ENCODE data around the gene DOCK6. TPM values are rescaled to one million over a fixed set of nuclear protein-coding genes. Genes with fewer than 3 reads are reported as not detected.
A peak's percentile ranks its signal among the peaks of the same experiment; 100 is the strongest.

The DOCK6 gene
- total RNA-seq, 1 experiment from 2014 or later = 54.8 TPM

DNA sequence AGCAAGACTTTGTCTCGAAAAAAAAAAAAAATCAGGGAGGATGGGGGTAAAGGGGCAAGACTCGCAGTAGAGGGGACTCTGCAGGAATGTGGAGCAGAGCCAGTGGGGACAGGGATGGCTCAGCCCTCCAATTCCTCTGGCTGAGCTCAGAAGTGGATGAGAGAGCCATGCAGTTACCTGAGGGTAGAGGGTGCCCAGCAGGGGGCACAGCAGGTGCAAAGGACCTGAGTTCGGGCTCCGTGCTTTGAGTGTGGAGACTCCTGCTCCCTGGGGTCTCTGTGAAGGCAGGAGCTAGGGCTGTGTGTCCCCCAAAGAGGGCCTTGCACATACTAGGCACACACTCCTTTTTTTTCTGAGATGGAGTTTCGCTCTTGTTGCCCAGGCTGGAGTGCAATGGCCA is 7.7 kb downstream of the DOCK6 start:
- H3K9me3 Mint-ChIP-seq (ENCODE audit: low read depth, unreplicated experiment) = no peaks in the 10 kb centered on the region
- no peaks in the 10 kb centered on the region for H3K4me1 Mint-ChIP-seq (ENCODE audit: low read depth, unreplicated experiment)
- TF ChIP-seq, protein P1, sequence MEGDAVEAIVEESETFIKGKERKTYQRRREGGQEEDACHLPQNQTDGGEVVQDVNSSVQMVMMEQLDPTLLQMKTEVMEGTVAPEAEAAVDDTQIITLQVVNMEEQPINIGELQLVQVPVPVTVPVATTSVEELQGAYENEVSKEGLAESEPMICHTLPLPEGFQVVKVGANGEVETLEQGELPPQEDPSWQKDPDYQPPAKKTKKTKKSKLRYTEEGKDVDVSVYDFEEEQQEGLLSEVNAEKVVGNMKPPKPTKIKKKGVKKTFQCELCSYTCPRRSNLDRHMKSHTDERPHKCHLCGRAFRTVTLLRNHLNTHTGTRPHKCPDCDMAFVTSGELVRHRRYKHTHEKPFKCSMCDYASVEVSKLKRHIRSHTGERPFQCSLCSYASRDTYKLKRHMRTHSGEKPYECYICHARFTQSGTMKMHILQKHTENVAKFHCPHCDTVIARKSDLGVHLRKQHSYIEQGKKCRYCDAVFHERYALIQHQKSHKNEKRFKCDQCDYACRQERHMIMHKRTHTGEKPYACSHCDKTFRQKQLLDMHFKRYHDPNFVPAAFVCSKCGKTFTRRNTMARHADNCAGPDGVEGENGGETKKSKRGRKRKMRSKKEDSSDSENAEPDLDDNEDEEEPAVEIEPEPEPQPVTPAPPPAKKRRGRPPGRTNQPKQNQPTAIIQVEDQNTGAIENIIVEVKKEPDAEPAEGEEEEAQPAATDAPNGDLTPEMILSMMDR (IDR thresholded peaks at IDR 0.05; ENCODE audit: unreplicated experiment) = no peak
- intact Hi-C loops (cut with micrococcal nuclease; ENCODE audit: unreplicated experiment) = no loop called here
- no peak for DNase-seq
- H3K36me3 Mint-ChIP-seq (ENCODE audit: insufficient read depth, unreplicated experiment) = no peaks in the 10 kb centered on the region
- no peaks in the 10 kb centered on the region for H3K27me3 Mint-ChIP-seq (ENCODE audit: unreplicated experiment)
- no TSS peak for BruUV-seq (replicated peaks)
- H3K4me3 Mint-ChIP-seq (ENCODE audit: low read depth, unreplicated experiment) = no peak overlapping the region
- CTCF ChIA-PET = interaction anchor here (0.7 to 1.9 kb wide), 2 partner anchors 10 to 68 kb away, joined by 3 to 5 read pairs; no protein-coding TSS in a partner anchor
- no peak overlapping the region for H3K27ac Mint-ChIP-seq (ENCODE audit: unreplicated experiment)

DNA sequence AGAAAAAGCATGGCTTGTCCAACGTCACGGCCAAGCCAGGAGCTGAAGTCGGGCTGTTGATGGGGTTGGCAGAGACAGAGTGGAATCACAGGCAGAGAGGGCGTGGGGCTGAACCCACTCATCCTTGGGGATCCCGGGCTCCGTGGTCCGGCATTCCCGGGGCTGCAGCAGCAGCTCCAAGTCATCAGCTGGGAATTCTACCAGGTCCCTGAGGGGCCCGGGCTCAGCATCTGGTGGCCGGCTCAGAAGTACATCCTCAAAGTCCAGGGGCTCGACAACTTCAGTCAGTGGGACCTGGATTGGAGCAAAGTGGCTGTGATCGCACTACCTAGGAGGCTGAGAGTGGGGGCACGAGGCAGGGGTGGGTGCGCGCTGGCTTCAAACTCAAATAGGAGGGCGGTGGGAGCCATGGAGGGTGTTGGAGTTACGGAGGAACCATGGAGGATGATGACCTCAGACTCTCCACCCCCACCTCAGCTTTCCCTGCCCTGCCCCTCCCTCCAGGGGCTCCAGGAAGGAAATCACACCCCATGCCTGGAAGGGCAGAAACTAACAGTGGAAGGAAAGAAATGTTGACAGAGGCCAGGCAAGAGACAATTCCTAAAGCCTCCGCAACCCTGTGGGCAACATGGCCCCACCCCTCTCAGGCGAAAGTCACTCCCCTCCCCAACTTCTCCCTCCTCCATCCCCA is 9.5 kb downstream of the DOCK6 start:
- Mint-ChIP-seq H3K9me3 (ENCODE audit: low read depth, unreplicated experiment) (no peaks in the 10 kb centered on the region), H3K27ac (ENCODE audit: unreplicated experiment) (no peak overlapping the region), H3K36me3 (ENCODE audit: insufficient read depth, unreplicated experiment) (no peaks in the 10 kb centered on the region), H3K4me3 (ENCODE audit: low read depth, unreplicated experiment) (no peak overlapping the region), H3K4me1 (ENCODE audit: low read depth, unreplicated experiment) (no peaks in the 10 kb centered on the region), H3K27me3 (ENCODE audit: unreplicated experiment) (no peaks in the 10 kb centered on the region)
- TF ChIP-seq, protein P1 (IDR thresholded peaks at IDR 0.05; ENCODE audit: unreplicated experiment) = no peak
- CTCF ChIA-PET = no interaction called here
- intact Hi-C loops (cut with micrococcal nuclease; ENCODE audit: unreplicated experiment) = no loop called here
- DNase-seq = no peak
- BruUV-seq (replicated peaks) = no TSS peak

GRCh38 chr19:11251650-11252314 is 10.5 kb downstream of the DOCK6 start:
- CTCF ChIA-PET = no interaction called here
- intact Hi-C loops (cut with micrococcal nuclease; ENCODE audit: unreplicated experiment) = no loop called here
- Mint-ChIP-seq H3K27ac (ENCODE audit: unreplicated experiment) (no peak overlapping the region), H3K4me3 (ENCODE audit: low read depth, unreplicated experiment) (no peak overlapping the region), H3K4me1 (ENCODE audit: low read depth, unreplicated experiment) (no peaks in the 10 kb centered on the region), H3K27me3 (ENCODE audit: unreplicated experiment) (no peaks in the 10 kb centered on the region), H3K9me3 (ENCODE audit: low read depth, unreplicated experiment) (no peaks in the 10 kb centered on the region), H3K36me3 (ENCODE audit: insufficient read depth, unreplicated experiment) (peaks cover 2% of the 10 kb centered on the region)
- no TSS peak for BruUV-seq (replicated peaks)
- TF ChIP-seq, protein P1 (IDR thresholded peaks at IDR 0.05; ENCODE audit: unreplicated experiment) = no peak
- no peak for DNase-seq

- DNase-seq = no peak
- no peak overlapping the region for H3K27ac Mint-ChIP-seq (ENCODE audit: unreplicated experiment)
- H3K27me3 Mint-ChIP-seq (ENCODE audit: unreplicated experiment) = no peaks in the 10 kb centered on the region
- TF ChIP-seq, protein P1 (IDR thresholded peaks at IDR 0.05; ENCODE audit: unreplicated experiment) = no peak
- BruUV-seq (replicated peaks) = TSS peak; percentile 55
- intact Hi-C loops (cut with micrococcal nuclease; ENCODE audit: unreplicated experiment) = no loop called here
- H3K9me3 Mint-ChIP-seq (ENCODE audit: low read depth, unreplicated experiment) = no peaks in the 10 kb centered on the region
- CTCF ChIA-PET = no interaction called here
- H3K4me1 Mint-ChIP-seq (ENCODE audit: low read depth, unreplicated experiment) = no peaks in the 10 kb centered on the region
- no peak overlapping the region for H3K4me3 Mint-ChIP-seq (ENCODE audit: low read depth, unreplicated experiment)
- H3K36me3 Mint-ChIP-seq (ENCODE audit: insufficient read depth, unreplicated experiment) = peaks cover 8% of the 10 kb centered on the region
These were observed 11.1 kb downstream of the DOCK6 start for GRCh38 chr19:11251217-11251616.
